ENCODE measurements around the gene MRPL36.

GRCh38 chr5:1793301-1793740 lies 6.3 kb downstream of the MRPL36 start:
- TF ChIP-seq CTCF (IDR thresholded peaks at IDR 0.05) (no peak), ZFX (IDR thresholded peaks at IDR 0.05; ENCODE audit: borderline replicate concordance) (no peak)
